ENCODE measurements around the gene ADGRE3. TPM values are rescaled to one million over a fixed set of nuclear protein-coding genes. Genes with fewer than 3 reads are reported as not detected.

The ADGRE3 gene
- polyA plus RNA-seq, 1 donor (not counting 4 experiments of a cell fraction or from before 2014, with no cell fraction given), result not detected

GRCh38 chr19:14703833-14704232, 29.2 kb upstream of the ADGRE3 start:
- Histone ChIP-seq H3K9me1 (ENCODE audit: control insufficient read depth, extremely low read depth, insufficient read depth, low read length) (no peaks in the 10 kb centered on the region), H3K36me3 (ENCODE audit: control insufficient read depth in 2 of 2, extremely low read depth in 1 of 2, insufficient read depth in 2 of 2, low read length in 2 of 2) (peaks cover 14 to 29% of the 10 kb centered on the region in 2 experiments), H4K20me1 (ENCODE audit: control insufficient read depth, extremely low read depth, insufficient read depth, low read length) (no peaks in the 10 kb centered on the region), H3K9me3 (ENCODE audit: control insufficient read depth, low read depth, low read length) (no peaks in the 10 kb centered on the region), H3K79me2 (ENCODE audit: control insufficient read depth, insufficient read depth, low read length) (no peaks in the 10 kb centered on the region), H3K27me3 (ENCODE audit: control insufficient read depth, extremely low read depth, insufficient read depth, low read length) (no peaks in the 10 kb centered on the region), H3K4me3 (ENCODE audit: control insufficient read depth in 2 of 3, extremely low read depth in 1 of 3, insufficient read depth in 2 of 3, low read depth in 1 of 3, low read length in 3 of 3) (no peak overlapping the region), H3K9ac (ENCODE audit: control insufficient read depth, extremely low read depth, insufficient read depth, low read length) (no peak overlapping the region), H3K4me2 (ENCODE audit: control insufficient read depth, extremely low read depth, insufficient read depth, low read depth, low read length) (no peak overlapping the region), H3K27ac (ENCODE audit: control insufficient read depth, insufficient read depth, low read length) (no peak overlapping the region), H3K4me1 (ENCODE audit: control insufficient read depth, extremely low read depth, insufficient read depth, low read length) (no peaks in the 10 kb centered on the region), H2AFZ (ENCODE audit: control insufficient read depth, low read length) (no peak overlapping the region)
- dilution Hi-C loops (cut with MboI; ENCODE audit: extremely low pct_ligation_motif_present, low sequenced_read_pairs), result no loop called here
- TF ChIP-seq, protein P1, sequence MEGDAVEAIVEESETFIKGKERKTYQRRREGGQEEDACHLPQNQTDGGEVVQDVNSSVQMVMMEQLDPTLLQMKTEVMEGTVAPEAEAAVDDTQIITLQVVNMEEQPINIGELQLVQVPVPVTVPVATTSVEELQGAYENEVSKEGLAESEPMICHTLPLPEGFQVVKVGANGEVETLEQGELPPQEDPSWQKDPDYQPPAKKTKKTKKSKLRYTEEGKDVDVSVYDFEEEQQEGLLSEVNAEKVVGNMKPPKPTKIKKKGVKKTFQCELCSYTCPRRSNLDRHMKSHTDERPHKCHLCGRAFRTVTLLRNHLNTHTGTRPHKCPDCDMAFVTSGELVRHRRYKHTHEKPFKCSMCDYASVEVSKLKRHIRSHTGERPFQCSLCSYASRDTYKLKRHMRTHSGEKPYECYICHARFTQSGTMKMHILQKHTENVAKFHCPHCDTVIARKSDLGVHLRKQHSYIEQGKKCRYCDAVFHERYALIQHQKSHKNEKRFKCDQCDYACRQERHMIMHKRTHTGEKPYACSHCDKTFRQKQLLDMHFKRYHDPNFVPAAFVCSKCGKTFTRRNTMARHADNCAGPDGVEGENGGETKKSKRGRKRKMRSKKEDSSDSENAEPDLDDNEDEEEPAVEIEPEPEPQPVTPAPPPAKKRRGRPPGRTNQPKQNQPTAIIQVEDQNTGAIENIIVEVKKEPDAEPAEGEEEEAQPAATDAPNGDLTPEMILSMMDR (optimal IDR thresholded peaks at IDR 0.05 in 1 of 3, IDR thresholded peaks at IDR 0.05 in 1 of 3, conservative IDR thresholded peaks at IDR 0.05 in 1 of 3; ENCODE audit: extremely low read depth in 1 of 3, insufficient read depth in 2 of 3, low read length in 3 of 3), result no peak
- TF ChIP-seq EZH2 (IDR thresholded peaks at IDR 0.05; ENCODE audit: low read length), result no peak
- DNase-seq (ENCODE audit: low read depth, low spot score) (no peak), FAIRE-seq (no peak)

- dilution Hi-C loops (cut with MboI; ENCODE audit: extremely low pct_ligation_motif_present, low sequenced_read_pairs), result no loop called here
Measured at GRCh38 chr19:14700711-14701375, 26.2 kb upstream of the ADGRE3 start.

More at GRCh38 chr19:14700711-14701375, 26.2 kb upstream of the ADGRE3 start:
- Histone ChIP-seq H3K79me2 (ENCODE audit: control insufficient read depth, insufficient read depth, low read length) (no peaks in the 10 kb centered on the region), H3K4me2 (ENCODE audit: control insufficient read depth, extremely low read depth, insufficient read depth, low read depth, low read length) (no peak overlapping the region), H3K4me1 (ENCODE audit: control insufficient read depth, extremely low read depth, insufficient read depth, low read length) (no peaks in the 10 kb centered on the region), H3K9me1 (ENCODE audit: control insufficient read depth, extremely low read depth, insufficient read depth, low read length) (no peaks in the 10 kb centered on the region), H3K9ac (ENCODE audit: control insufficient read depth, extremely low read depth, insufficient read depth, low read length) (no peak overlapping the region), H3K36me3 (ENCODE audit: control insufficient read depth in 2 of 2, extremely low read depth in 1 of 2, insufficient read depth in 2 of 2, low read length in 2 of 2) (peaks cover 10 to 31% of the 10 kb centered on the region in 2 experiments), H3K27me3 (ENCODE audit: control insufficient read depth, extremely low read depth, insufficient read depth, low read length) (no peaks in the 10 kb centered on the region), H3K27ac (ENCODE audit: control insufficient read depth, insufficient read depth, low read length) (no peak overlapping the region), H3K9me3 (ENCODE audit: control insufficient read depth, low read depth, low read length) (no peaks in the 10 kb centered on the region), H3K4me3 (ENCODE audit: control insufficient read depth in 2 of 3, extremely low read depth in 1 of 3, insufficient read depth in 2 of 3, low read depth in 1 of 3, low read length in 3 of 3) (no peak overlapping the region), H2AFZ (ENCODE audit: control insufficient read depth, low read length) (no peak overlapping the region), H4K20me1 (ENCODE audit: control insufficient read depth, extremely low read depth, insufficient read depth, low read length) (no peaks in the 10 kb centered on the region)
- DNase-seq (ENCODE audit: low read depth, low spot score) (no peak), FAIRE-seq (no peak)
- TF ChIP-seq, protein P1 (optimal IDR thresholded peaks at IDR 0.05 in 1 of 3, IDR thresholded peaks at IDR 0.05 in 1 of 3, conservative IDR thresholded peaks at IDR 0.05 in 1 of 3; ENCODE audit: extremely low read depth in 1 of 3, insufficient read depth in 2 of 3, low read length in 3 of 3), result no peak
- TF ChIP-seq EZH2 (IDR thresholded peaks at IDR 0.05; ENCODE audit: low read length), result no peak

Measured in keratinocyte (primary cell).